Frontal cortex (tissue), 4 donors: ENCODE data around the gene SND1. TPM values are rescaled to one million over a fixed set of nuclear protein-coding genes. Genes with fewer than 3 reads are reported as not detected.

Experiments
- DNase-seq, 2 donors: peaks; one replicate each; pipeline ENCODE4 v3.0.0; 2012; ENCODE audit warnings: low spot score in 2 of 2
- FAIRE-seq: peaks from 2 replicates; lab custom pipeline; 2012; peaks lifted over from hg19 to GRCh38; lab: Jason Lieb, UNC
- total RNA-seq: library from RNA; depleted of rRNA; stranded (reverse); fragments of >200 nt; gene quantifications from one replicate; pipeline ENCODE4 v1.2.3, GENCODE V29; 2014
- donor health status: control.
- donor health status: control.
- donor health status: control.

SND1 gene
- total RNA-seq, 1 donor from 2014 or later = 56.3 TPM

- DNase-seq (no peak), FAIRE-seq (no peak)
These were observed 26.3 kb downstream of the SND1 start for GRCh38 chr7:127678337-127678736.

- FAIRE-seq = no peak
- no peak for DNase-seq
These were observed 27.0 kb downstream of the SND1 start for GRCh38 chr7:127678947-127679346.

- no peak for FAIRE-seq
- DNase-seq = no peak
These were observed 29.0 kb downstream of the SND1 start for GRCh38 chr7:127680983-127681382.

GRCh38 chr7:127682140-127682539 lies 30.1 kb downstream of the SND1 start:
- no peak for DNase-seq
- FAIRE-seq = no peak

- FAIRE-seq = no peak
- DNase-seq = no peak
These were observed 32.0 kb downstream of the SND1 start for GRCh38 chr7:127683776-127684681.

- DNase-seq = no peak
- FAIRE-seq = no peak
These were observed 37.3 kb downstream of the SND1 start for GRCh38 chr7:127689194-127689772.

- no peak for DNase-seq
These were observed 38.3 kb downstream of the SND1 start for GRCh38 chr7:127690337-127690736.

GRCh38 chr7:127690806-127691205 lies 38.8 kb downstream of the SND1 start:
- no peak for FAIRE-seq
- no peak for DNase-seq

More at GRCh38 chr7:127690337-127690736, 38.3 kb downstream of the SND1 start:
- no peak for FAIRE-seq

- DNase-seq = no peak
- FAIRE-seq = no peak
These were observed 40.2 kb downstream of the SND1 start for GRCh38 chr7:127692200-127692599.

GRCh38 chr7:127699853-127700252 lies 47.9 kb downstream of the SND1 start:
- FAIRE-seq (no peak), DNase-seq (no peak)

- no peak for FAIRE-seq
- DNase-seq = no peak
These were observed 50.2 kb downstream of the SND1 start for GRCh38 chr7:127702052-127702652.

- DNase-seq (no peak), FAIRE-seq (no peak)
These were observed 50.9 kb downstream of the SND1 start for GRCh38 chr7:127702938-127703337.

- FAIRE-seq (no peak), DNase-seq (no peak)
These were observed 52.2 kb downstream of the SND1 start for GRCh38 chr7:127704211-127704610.

- DNase-seq (no peak), FAIRE-seq (no peak)
These were observed 53.5 kb downstream of the SND1 start for GRCh38 chr7:127705461-127705959.

GRCh38 chr7:127706766-127707165 lies 54.8 kb downstream of the SND1 start:
- FAIRE-seq = no peak
- no peak for DNase-seq

GRCh38 chr7:127708201-127708600 lies 56.2 kb downstream of the SND1 start:
- no peak for DNase-seq
- no peak for FAIRE-seq

- FAIRE-seq (no peak), DNase-seq (peak; percentile 21 to 34)
These were observed 56.8 kb downstream of the SND1 start for GRCh38 chr7:127708788-127709187.

GRCh38 chr7:127710635-127711034 lies 58.6 kb downstream of the SND1 start:
- no peak for FAIRE-seq

GRCh38 chr7:127711872-127712271 lies 59.9 kb downstream of the SND1 start:
- FAIRE-seq (no peak), DNase-seq (no peak)

More at GRCh38 chr7:127710635-127711034, 58.6 kb downstream of the SND1 start:
- no peak for DNase-seq

- DNase-seq = no peak
- no peak for FAIRE-seq
These were observed 61.0 kb downstream of the SND1 start for GRCh38 chr7:127713006-127713405.

- DNase-seq (no peak), FAIRE-seq (no peak)
These were observed 61.8 kb downstream of the SND1 start for GRCh38 chr7:127713758-127714157.
